SU-DHL-6 (cell line): Measurements from ENCODE around the gene OBSL1.

Experiments used
- H2AFZ ChIP-seq: fragments of 200-600 bp; sonication (generic); 2 replicates; pipeline ENCODE4 v1.6.1; 2014; ENCODE audit warnings: low read depth, mild to moderate bottlenecking, moderate library complexity, mixed read lengths, antibody characterized with exemption, low read length; ENCODE audit not compliant: severe bottlenecking
- H3F3A ChIP-seq: fragments of 200-600 bp; shearing (Covaris generic); 2 replicates; pipeline ENCODE4 v1.6.0; 2016; ENCODE audit warnings: antibody characterized with exemption, mild to moderate bottlenecking; ENCODE audit not compliant: insufficient read depth
- H3K27ac ChIP-seq: fragments of 200-600 bp; sonication (generic); 2 replicates; pipeline ENCODE4 v1.5.1; 2016; ENCODE audit warnings: low read depth, mild to moderate bottlenecking, low read length, moderate library complexity, mixed read lengths
- H3K27me3 ChIP-seq: fragments of 200-600 bp; sonication (generic), shearing (Covaris generic); 2 replicates; pipeline ENCODE4 v1.6.0; 2014; ENCODE audit warnings: mild to moderate bottlenecking, low read length
- H3K36me3 ChIP-seq: fragments of 200-600 bp; sonication (generic); 2 replicates; pipeline ENCODE4 v1.6.1; 2014; ENCODE audit warnings: mild to moderate bottlenecking, low read length, mixed read lengths
- H3K4me2 ChIP-seq: fragments of 300-600, 200-600 bp; shearing (Covaris generic), sonication (generic); 2 replicates; pipeline ENCODE4 v1.6.0; 2014; ENCODE audit warnings: low read length, low read depth, mild to moderate bottlenecking; ENCODE audit not compliant: poor library complexity, severe bottlenecking
- H3K4me3 ChIP-seq: fragments of 200-600 bp; sonication (generic); 2 replicates; pipeline ENCODE4 v1.5.1; 2014; ENCODE audit warnings: antibody characterized with exemption, low read length, mild to moderate bottlenecking, mixed read lengths; ENCODE audit not compliant: insufficient read depth, poor library complexity, severe bottlenecking
- H3K79me2 ChIP-seq: fragments of 200-600 bp; sonication (generic); 2 replicates; pipeline ENCODE4 v1.6.1; 2014; ENCODE audit warnings: mild to moderate bottlenecking, low read length, moderate library complexity; ENCODE audit not compliant: insufficient read depth
- H3K9ac ChIP-seq: fragments of 200-600 bp; sonication (generic); 2 replicates; pipeline ENCODE4 v1.7.0; 2014; ENCODE audit warnings: mild to moderate bottlenecking, low read length
- H3K9me2 ChIP-seq: fragments of 200-600 bp; sonication (generic); replicated peaks from 2 replicates; pipeline ENCODE4 v1.6.1; 2014; ENCODE audit warnings: low read length; ENCODE audit not compliant: insufficient read depth
- H3K9me3 ChIP-seq: fragments of 200-600 bp; sonication (generic); 2 replicates; pipeline ENCODE4 v1.6.1; 2014; ENCODE audit warnings: low read length, mixed read lengths; ENCODE audit not compliant: insufficient read depth
- H4K20me1 ChIP-seq: fragments of 200-600 bp; sonication (generic); 2 replicates; pipeline ENCODE4 v1.6.1; 2014; ENCODE audit warnings: low read depth, mild to moderate bottlenecking, antibody characterized with exemption, low read length, moderate library complexity, mixed read lengths
- CTCF ChIP-seq: fragments of 200-600 bp; sonication (generic); IDR thresholded peaks from one replicate; pipeline ENCODE4 v1.5.1; 2017; ENCODE audit warnings: antibody characterized with exemption, mild to moderate bottlenecking, low read length, moderate library complexity; ENCODE audit not compliant: insufficient read depth, poor library complexity, severe bottlenecking
- EZH2phosphoT487 ChIP-seq: fragments of 200-600 bp; sonication (generic), shearing (Covaris generic); conservative IDR thresholded peaks from 2 replicates; pipeline ENCODE4 v1.6.1; 2018; ENCODE audit warnings: mild to moderate bottlenecking, antibody characterized with exemption, low read length, moderate library complexity, mixed read lengths

OBSL1 gene

GRCh38 chr2:219521066-219521880 is 50.1 kb downstream of the OBSL1 start:
- Histone ChIP-seq H3K36me3 (no peaks in the 10 kb centered on the region), H3K4me3 (no peak overlapping the region), H3K27ac (no peak overlapping the region), H3K9me3 (no peaks in the 10 kb centered on the region), H3K9me2 (no peaks in the 10 kb centered on the region), H2AFZ (no peak overlapping the region), H4K20me1 (no peaks in the 10 kb centered on the region), H3F3A (no peaks in the 10 kb centered on the region), H3K9ac (no peak overlapping the region), H3K27me3 (no peaks in the 10 kb centered on the region), H3K79me2 (no peaks in the 10 kb centered on the region), H3K4me2 (no peak overlapping the region)
- peak; percentile 26 for TF ChIP-seq CTCF
- TF ChIP-seq EZH2phosphoT487, result no peak

GRCh38 chr2:219520079-219520478 is 51.3 kb downstream of the OBSL1 start:
- Histone ChIP-seq H3F3A (no peaks in the 10 kb centered on the region), H3K79me2 (no peaks in the 10 kb centered on the region), H3K4me2 (no peak overlapping the region), H4K20me1 (no peaks in the 10 kb centered on the region), H3K9me3 (no peaks in the 10 kb centered on the region), H2AFZ (no peak overlapping the region), H3K9me2 (no peaks in the 10 kb centered on the region), H3K9ac (no peak overlapping the region), H3K27me3 (no peaks in the 10 kb centered on the region), H3K36me3 (no peaks in the 10 kb centered on the region), H3K4me3 (no peak overlapping the region), H3K27ac (no peak overlapping the region)
- TF ChIP-seq CTCF (no peak), EZH2phosphoT487 (no peak)

GRCh38 chr2:219519526-219519916 is 51.8 kb downstream of the OBSL1 start:
- H3K36me3 ChIP-seq, result no peaks in the 10 kb centered on the region
- H3F3A ChIP-seq, result no peaks in the 10 kb centered on the region
- no peaks in the 10 kb centered on the region for H3K9me2 ChIP-seq
- H3K9me3 ChIP-seq, result no peaks in the 10 kb centered on the region
- H3K27me3 ChIP-seq, result no peaks in the 10 kb centered on the region
- H3K4me3 ChIP-seq, result no peak overlapping the region
- no peaks in the 10 kb centered on the region for H3K79me2 ChIP-seq
- H4K20me1 ChIP-seq, result no peaks in the 10 kb centered on the region
- no peak overlapping the region for H3K4me2 ChIP-seq
- no peak overlapping the region for H2AFZ ChIP-seq
- no peak overlapping the region for H3K27ac ChIP-seq
- no peak for TF ChIP-seq CTCF
- no peak for TF ChIP-seq EZH2phosphoT487
- no peak overlapping the region for H3K9ac ChIP-seq
